Limb (tissue), 2 donors: Measurements from ENCODE around the gene DLG3.
"Not testable (repeated sequence)": the region's sequence is repeated elsewhere in the genome, so short reads cannot be mapped to it uniquely, and the experiment has no call there.

Experiments
- DNase-seq, 2 donors: peaks; one replicate each; pipeline ENCODE4 v3.0.0-alpha.2; 2016; ENCODE audit errors: extremely low spot score in 2 of 2

The DLG3 gene

DNA sequence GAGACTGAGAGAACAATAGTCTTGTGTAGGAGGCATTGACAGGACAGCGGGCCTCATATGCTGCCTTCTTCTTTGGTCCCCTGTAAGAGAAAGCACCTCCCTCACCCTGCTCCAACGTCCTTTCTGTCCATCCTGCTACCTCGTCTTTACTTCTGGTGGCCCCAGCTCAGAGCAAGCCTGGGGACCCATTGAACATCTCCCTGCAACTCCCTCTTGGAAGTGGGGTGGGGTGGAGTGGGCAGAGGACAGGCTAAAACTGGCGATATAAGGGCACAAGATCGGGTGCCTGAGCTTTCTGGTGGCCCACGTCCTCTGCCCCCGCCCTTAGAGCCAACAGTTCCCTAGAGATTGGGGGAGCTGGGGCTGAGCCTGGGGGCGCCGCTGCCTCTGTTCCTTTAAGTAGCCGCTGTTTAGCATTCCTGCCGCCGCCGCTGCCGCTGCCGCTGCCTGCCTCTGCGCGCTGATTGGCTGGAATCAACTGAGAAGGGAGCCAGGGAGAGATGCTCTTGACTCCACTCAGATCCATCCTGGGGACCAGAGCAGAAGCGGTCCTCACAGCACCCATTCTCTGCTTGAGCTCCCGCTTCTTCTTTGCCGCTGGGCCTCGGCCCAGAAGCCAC, at the start of gene DLG3:
Gene DLG3, plus strand, starts transcription at position 510 of the 620 bp plus-strand sequence. CDS start 367 bp downstream, outside the sequence.
- peak in 1 of 2 donors; percentile 64 for DNase-seq

DNA sequence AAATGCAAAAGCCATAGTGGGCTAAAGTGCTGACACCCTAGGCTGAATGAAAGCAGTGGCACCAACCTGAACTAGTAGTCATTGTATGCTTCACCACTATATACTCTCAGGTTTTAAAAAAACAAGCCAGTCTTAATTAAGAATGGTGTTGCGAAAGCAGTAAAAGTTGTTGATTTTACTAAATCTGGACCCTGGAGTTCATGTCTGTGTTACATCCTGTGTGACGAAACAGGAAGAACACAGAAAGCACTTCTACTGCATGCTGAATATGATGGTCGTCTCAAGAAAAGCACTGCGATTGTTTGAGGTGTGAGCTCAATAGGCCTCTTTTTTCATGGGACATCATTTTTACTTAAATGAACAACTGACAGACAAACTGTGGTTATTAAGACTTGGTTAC, 45.7 kb upstream of the DLG3 start:
- no peak for DNase-seq

DNA sequence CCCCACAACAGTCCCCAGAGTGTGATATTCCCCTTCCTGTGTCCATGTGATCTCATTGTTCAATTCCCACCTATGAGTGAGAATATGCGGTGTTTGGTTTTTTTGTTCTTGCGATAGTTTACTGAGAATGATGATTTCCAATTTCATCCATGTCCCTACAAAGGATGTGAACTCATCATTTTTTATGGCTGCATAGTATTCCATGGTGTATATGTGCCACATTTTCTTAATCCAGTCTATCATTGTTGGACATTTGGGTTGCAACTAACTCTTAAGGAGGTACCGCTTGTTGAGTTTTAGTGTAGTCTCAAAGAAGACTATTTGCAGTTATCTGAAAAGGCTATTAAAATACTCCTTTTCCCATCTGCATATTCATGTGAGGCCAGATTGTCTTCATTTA, 44.5 kb upstream of the DLG3 start:
- not testable (repeated sequence) for DNase-seq

DNA sequence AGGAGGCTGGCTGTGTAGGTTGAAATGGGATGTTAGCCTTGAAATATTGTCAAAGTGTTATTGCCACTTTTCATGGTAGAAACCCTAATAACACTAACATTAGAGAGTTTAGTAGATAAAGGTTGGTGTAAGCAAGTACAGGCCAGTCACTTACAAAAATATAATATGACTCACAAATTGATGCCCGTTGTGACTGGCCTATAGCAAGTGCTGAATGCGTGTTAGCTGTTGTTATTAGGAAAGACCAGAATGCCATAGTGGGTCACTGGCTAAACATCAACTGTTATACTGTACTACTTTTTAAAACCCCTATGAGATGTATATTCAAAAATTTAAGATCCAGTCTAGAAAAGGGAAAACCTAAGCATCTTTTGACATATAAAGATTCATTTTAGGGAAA, 41.9 kb upstream of the DLG3 start:
- DNase-seq: no peak

DNA sequence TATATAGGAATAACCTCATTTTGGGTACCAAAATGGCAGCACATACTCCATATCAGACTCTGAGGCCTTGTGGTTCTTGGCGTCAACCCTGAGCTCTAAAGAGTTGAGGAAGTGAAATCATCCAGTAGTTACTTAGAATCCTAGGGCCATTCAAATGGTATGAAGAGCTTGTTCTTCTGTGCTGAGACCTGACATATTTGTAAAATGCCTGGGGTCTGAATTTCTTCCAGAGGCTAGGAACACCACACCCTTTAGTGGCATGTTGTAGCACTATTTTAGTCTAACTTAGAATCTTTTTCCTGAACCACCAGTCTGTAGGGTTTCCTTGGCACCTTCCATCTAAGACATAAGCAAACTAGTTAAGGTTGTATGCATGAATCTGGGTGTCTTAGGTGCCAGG, 39.6 kb upstream of the DLG3 start:
- no peak for DNase-seq

DNA sequence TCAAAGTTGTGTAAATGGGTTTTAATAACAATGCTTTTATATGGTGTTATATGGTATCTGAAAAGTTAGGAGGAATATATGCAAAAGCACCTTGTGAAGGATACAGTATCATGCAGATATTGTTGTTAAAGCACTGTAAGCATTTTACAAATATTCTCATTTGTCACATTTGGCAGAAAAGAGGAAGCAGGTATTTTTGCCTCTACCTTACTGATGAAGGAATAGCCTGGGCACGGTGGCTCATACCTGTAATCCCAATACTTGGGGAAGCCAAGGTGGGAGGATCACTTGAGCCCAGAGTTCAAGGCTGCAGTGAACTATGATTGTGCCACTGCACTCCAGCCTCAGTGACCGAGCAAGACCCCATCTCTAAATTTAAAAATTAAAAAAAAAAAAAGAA, 33.7 kb upstream of the DLG3 start:
- no peak for DNase-seq

DNA sequence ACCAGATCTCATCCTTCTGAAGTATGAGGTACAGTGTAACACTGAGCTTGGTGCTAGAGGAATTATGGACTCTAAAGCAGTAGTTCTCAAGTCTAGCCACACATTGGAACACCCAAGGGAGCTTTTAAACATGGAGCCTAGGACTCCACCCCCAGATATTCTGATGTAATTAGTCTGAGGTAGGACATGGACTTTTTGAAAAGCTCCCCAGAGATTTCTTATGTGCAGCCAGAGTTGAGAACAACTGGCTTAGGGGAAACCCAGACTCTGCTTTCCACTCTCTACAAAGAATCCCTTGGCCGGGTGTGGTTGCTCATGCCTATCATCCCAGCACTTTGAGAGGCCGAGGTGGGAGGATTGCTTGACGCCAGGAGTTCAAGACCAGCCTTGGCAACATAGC, 33.2 kb upstream of the DLG3 start:
- DNase-seq: no peak

DNA sequence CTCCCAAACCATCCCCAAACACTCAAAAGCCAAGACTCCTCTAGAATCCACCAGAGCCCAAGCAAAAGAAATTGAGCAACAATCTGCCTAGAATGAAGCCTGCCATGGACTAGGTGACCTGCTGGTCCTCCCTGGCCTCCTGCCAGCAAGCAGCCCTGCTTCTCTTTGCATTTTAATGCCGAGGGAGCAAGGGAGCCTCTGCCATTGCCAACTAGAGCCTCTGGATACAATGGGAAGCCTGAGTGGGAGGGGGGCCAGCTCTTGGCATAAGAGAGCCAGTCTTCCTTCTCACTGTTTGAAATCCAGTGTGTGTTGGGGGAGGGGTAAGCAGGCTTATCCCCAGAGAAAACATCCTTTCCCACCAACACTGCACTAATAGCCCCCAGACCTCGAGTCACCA, 23.0 kb upstream of the DLG3 start:
- peak in 1 of 2 donors; percentile 47 for DNase-seq

DNA sequence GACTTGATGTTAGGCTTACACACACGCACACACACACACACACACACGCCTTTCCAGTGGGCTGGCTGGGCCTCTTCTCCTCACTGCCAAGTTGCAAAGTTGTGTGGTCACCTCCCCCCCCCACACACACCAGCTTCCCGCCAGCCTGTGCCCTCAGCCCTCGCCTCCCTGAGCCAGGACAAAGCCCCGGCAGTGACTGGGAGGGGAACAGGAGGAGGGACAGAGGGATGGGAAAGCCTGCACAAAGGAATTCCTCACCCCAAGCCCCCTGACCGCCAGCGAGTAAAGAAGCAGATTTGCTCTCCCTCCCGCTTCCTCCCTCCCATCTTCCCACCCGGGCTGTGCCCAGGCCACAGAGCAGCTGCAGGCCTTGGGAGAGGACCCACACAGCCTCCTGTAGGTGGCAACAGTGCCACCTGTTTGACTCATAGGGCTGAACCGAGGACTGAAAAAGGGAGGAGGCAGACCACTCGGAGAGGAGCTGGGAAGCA, 21.7 kb upstream of the DLG3 start, which contains the start of gene GDPD2:
Gene GDPD2, plus strand, starts transcription at position 464 of the 491 bp plus-strand sequence. CDS start 1,671 bp downstream, outside the sequence.
- peak in 1 of 2 donors; percentile 60 for DNase-seq

DNA sequence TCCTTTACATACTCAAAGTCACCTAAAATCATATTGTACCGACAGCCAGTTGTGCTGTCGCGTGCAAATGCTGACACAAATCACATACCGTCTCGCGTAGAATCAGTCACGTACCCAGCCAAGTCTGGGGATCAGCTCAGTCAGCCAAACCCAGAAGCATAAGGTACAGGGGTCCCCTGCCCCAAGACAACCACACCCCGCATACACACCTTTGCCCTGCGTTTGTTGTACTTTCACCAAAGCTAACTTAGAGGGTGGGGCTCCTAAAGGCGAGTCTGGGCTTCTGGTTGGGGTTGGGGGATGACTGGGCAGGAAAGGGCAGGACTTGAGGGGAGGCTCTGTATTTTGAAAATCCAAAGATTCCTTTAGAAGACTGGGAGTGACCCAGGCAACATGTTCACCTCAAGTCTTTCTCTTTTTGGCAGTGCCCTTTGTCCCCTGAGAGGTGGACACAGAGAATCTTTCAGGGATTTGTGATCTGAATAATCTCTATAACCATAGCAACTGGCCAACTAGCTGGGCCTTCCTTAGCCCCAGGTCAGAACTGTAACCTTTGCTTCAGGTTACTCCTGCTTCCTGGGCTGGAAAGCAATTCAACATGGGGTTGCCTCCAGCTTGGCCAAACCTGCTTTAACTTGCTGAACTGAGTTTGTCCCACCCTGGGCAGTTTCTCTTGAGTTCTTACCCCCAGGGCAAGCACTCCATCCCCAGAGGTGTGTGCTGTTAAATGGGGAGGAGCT, 20.5 kb upstream of the DLG3 start:
- no peak for DNase-seq

DNA sequence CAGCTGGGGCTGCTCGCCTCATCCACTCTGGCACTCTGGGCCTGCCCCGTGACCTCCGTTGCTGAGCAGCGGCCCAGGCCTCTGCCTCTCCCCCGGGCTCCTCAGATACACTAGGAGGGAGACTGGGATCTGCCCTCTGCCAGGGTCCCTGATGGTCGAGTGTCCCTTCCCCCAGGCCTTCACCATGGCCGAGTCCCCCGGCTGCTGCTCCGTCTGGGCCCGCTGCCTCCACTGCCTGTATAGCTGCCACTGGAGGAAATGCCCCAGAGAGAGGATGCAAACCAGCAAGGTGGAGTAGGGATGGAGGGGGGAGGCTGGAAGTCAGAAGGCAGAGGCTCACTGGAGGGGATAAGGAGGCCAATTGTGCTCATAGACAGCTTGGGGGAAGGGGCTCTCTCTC, 19.8 kb upstream of the DLG3 start:
- no peak for DNase-seq

DNA sequence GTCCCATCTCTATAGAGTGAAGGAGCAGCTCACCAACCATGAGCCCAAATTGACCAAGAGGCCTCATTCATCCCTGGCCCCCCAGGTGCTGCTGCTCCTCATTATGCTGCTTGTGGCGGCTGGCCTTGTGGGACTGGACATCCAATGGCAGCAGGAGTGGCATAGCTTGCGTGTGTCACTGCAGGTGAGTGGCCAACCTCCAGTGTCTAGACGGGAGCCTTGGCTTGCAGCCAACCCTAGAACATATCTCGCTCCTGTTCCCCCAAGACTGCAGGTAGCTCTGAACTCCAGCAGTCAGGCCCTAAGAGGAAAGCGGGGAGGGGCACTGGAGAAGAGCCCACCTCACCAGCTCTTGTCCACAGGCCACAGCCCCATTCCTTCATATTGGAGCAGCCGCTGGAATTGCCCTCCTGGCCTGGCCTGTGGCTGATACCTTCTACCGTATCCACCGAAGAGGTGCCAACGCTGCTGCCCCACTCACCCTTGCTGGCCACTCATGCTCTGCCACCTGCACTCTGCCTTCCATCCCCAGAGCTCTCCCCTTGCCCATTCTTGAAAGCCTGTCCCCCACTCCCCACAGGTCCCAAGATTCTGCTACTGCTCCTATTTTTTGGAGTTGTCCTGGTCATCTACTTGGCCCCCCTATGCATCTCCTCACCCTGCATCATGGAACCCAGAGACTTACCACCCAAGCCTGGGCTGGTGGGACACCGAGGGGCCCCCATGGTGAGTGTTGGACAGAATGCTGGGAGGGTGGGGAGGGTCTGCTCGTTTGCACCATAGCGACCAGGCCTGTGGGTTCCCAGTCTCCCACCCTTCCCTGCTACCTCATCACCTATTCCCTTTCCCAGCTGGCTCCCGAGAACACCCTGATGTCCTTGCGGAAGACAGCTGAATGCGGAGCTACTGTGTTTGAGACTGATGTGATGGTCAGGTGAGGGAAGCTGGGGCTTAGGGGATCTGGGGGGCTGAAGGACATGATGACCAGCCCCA, 18.1 kb upstream of the DLG3 start:
- DNase-seq: no peak

DNA sequence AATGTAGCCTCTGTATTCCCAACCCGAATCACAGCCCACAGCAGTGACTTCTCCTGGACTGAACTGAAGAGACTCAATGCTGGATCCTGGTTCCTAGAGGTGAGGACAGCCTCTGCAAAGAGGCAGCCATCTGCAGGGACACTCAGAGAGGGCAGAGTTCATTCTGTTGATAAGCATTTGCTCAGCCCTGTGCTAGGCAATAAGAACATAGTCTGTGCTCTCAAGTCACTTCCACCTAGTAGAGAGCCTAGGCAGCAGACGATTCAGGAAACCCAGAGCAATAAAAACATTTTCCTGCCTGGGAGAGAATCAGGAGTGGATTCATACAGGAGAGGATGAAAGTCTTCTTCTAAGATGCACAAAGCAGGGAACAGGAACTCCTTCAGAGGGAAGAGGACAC, 17.3 kb upstream of the DLG3 start:
- no peak for DNase-seq

DNA sequence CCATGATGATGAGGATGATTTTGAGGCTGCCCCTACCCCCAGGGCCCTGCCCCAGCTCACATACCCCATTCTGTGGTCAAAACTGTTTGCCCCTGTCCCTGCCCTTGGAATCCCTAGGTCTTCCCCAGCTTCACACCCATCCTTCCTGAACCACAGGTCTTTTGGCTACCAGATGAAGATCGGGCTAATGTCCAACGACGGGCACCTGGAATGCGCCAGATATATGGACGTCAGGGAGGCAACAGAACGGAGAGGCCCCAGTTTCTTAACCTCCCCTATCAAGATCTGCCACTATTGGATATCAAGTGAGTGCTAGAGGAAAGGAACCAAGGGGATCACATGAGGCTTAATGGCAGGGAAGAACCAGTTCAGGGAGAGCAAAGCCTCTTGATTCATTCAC, 14.9 kb upstream of the DLG3 start:
- no peak for DNase-seq

DNA sequence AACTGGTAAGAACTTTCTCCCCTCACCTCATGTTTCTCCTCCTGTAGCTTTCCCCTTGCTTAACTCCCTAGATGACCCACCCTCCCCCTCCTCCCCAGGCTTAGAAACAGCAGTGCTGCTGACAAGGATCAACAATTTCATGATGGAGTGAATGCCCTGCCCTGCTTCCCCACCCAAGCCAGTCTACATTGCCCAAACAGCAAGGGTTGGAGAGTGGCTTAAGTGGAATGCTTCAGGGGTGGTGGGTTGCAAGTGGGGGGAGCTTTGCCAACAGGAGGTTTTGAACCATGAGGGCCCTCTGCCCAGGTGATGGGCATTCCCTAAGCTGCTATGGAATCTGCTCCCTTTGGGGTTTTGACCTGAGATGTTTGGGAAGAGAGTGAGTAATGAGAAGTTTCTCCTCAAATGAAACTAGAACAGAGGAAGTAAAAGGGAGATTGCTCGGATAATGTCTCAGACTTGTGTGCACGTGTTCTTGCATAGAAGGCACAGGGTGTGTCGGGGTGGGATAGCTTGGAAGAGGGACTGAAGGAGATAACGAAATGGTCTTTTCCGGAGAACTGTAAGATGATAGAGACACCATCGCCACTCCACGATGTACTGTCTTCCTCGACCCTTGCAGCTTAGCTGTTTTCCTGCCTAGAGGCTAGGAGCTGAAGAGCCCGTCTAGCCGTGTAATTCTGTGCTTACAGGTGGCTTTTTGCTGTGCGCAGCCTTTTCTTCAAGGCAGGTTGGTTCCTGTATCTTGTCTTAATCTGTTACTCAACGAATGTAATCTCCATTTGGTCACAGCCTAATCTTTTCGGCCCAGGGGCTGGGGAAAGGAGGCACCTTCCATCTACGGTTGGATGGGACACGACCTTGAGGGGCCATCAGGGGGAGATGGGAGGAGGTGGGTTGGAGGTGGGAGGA, 11.4 kb upstream of the DLG3 start:
- DNase-seq: no peak

DNA sequence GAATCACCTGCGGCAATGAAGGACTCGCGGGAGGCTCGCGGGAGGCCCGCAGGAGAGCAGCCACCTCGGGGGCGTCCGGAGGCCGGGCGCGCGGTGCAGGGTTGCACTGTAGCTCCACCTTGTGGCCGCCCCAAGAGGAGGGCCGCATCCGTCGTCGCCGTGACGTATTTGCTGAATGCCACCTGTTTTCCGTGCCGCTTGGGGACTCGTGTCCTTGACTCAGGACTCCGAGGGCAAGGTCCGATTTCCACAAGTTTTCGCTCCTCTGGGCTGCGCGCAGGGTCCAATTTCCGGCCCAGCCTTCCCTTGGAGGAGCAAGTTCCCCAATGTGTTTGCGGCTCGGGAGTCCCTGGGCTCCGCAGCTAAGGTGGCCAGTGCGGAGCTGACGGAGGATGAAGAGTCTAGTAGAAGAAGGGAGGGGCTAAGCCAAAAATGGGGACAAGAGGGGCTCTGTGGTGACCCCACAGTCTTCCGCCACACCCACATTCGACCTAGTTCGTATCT, 10.7 kb upstream of the DLG3 start:
- DNase-seq: peak; percentile 27 to 73

DNA sequence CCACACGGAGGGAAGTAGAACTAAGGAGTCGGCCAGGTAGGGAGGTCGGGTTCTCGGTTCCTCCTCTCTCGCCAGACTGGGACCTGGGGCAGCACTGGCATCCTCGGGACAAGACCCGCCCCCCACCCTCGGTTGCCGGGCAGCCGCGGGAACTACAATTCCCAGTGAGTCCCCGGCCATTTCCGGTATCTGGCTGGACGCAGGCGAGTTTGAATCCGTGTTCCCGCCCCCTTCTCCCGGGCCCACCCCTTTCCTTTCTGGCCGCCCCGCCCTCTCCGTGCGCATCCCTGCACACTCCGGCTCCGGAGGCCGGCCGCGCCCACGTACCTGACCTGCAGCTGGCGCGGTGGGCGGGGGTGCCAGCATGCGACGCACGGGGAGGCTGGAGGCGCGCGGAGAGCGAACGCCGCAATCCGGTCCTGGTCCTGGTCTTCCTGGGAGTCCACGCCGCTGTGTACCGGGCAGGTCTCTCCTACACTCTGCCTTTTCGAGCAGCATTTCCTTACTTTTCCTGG, 10.2 kb upstream of the DLG3 start:
- peak; percentile 53 to 87 for DNase-seq

DNA sequence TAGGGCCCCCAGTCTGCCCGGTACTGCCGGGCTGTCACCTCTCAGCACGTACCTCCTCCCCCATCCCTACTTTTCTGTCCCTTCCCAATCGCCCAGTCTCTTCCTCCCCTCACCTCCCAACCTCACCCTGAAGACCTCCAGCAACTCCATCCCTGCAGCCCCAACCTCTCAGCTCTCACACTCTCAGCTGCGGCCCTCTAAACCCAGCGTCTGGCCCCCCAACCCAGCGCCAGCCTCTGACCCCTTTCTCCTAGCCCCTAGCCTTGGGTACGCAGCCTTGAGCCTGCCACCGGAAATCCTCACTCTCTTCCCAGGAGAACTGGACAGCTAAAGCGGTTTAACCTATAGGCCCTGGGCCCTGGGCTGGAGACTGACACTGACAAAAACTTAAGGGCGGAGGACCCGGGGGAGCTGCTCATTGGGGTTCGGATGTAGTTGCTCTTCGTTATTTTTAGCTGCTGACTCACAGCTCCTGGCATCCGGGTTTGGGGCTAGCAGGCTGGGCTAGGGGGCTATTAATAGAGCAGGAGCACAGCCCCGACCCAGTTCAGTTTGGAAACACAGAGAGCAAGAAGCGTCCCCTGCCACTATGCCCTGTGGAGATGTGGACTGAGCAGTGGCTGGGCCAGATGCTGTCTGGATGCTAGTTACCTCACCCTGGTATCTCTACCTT, 9.6 kb upstream of the DLG3 start:
- DNase-seq: peak in 1 of 2 donors; percentile 40

DNA sequence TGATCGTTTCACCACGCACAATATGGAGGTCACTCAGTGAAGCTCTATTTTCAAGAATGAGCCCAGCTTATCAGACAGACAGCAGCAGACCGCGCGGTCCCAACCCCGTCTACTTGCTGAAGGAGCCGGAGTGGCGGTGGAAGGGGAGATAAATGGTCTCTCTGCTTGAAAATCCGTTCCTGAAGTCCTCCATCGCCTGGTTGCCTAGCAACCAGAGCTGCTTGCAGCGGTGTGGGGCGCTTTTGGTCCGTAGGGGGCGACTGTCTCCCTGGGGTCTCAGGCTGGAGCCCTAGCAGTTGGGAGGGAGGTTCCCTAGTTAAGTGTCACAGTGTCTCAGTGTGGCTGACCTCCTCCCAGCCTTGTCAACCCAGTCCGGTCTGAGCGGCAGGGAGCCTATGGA, 8.3 kb upstream of the DLG3 start:
- no peak for DNase-seq

DNA sequence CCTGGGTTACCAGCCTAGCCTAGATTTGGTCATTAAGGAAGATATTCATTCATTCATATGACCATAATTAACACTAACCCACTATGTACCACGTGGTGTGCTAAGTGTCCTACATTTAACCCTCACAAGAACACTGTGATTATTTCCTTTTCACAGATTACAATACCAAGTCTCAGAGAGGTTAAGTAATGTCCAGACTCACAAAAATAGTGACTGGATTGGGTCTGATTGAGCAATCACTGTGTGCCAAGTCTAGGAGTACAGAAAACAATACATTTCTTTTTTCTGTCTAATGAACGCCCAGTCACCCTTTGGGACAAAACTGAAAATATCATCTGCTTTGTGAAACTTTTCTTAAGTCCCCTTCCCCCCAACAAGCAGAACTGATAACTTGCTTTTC, 7.6 kb upstream of the DLG3 start:
- no peak for DNase-seq
